Measurements from ENCODE around the gene SCRN1.
A peak's percentile ranks its signal among the peaks of the same experiment; 100 is the strongest.

Gene SCRN1

DNA sequence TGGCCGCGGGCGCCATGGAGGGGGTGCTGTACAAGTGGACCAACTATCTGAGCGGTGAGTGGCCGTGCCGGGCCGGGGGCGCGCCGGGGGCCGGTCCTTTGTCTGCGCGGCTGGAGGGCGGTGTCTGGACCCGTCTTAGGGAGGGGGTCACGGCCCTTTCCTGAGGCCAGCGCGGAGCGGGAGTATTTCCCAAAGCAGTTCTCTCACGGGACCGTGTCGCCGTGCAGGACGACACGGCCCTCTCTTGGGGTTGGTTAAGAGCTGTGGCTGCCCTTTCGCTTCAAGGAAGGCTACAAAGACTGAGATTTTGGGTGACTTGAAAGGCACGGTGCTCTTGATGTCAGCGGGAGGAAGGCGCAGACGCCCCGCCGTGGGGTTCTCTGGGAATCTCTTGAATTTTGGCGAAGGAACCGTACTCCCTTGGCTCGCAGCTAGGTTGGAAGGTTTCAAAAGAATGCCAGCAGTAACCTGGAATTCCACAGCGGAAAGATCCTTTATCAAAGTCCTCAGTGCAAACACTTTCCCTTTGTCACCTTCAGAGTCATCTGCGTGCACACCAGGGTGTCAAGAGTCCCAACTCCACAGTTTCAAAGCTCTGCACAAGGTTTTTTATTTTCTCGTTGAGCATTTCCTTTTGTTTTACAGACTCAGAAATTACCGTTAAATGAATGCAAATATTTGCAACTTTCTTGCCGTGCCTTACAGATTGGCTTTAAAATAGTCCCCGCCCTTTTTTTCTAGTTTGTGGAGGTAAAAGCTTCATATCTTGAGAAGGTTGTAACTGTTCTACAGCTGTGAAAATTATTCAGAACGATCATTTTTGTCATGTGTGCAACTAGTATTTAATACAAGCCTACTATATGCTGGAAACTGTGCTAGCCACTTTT is 39.4 kb upstream of the SCRN1 start:
- peak overlapping the region; percentile 77 for H3K27ac ChIP-seq
- TF ChIP-seq, protein P1, sequence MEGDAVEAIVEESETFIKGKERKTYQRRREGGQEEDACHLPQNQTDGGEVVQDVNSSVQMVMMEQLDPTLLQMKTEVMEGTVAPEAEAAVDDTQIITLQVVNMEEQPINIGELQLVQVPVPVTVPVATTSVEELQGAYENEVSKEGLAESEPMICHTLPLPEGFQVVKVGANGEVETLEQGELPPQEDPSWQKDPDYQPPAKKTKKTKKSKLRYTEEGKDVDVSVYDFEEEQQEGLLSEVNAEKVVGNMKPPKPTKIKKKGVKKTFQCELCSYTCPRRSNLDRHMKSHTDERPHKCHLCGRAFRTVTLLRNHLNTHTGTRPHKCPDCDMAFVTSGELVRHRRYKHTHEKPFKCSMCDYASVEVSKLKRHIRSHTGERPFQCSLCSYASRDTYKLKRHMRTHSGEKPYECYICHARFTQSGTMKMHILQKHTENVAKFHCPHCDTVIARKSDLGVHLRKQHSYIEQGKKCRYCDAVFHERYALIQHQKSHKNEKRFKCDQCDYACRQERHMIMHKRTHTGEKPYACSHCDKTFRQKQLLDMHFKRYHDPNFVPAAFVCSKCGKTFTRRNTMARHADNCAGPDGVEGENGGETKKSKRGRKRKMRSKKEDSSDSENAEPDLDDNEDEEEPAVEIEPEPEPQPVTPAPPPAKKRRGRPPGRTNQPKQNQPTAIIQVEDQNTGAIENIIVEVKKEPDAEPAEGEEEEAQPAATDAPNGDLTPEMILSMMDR (conservative IDR thresholded peaks at IDR 0.05): no peak

DNA sequence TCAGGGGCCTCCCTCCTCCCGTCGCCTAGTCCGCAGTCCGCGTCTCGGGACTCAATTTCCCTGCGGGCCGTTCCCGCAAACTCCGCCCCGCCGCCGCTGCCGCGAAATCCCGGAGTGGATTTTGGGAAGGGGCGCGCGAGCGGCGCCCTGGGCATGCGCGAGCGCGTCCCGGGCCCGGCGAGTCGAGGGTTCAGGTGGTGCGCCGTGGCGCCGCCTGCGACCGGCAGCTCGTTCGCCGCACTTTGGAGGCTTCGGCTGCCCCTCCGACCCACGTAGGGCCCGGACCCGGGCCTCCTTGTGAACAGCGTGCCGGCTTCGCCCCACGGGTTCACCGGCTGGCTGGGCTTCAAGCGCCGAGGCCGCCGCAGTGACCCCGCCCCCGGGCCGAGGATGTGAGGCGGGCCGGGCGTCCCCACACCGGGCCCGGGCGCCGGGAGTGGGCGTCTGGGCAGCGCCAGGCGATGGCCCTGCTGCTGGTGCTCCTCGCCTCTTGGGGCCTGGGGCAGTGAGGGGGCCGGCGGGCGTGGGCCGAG is 38.7 kb upstream of the SCRN1 start, which contains the start of gene PLEKHA8:
TSS of gene PLEKHA8 (plus strand) at position 197 of the 533 bp plus-strand sequence. CDS start 351 bp downstream, outside the sequence.
- peak within 1 kb of the TSS; percentile 77 for H3K27ac ChIP-seq
- TF ChIP-seq, protein P1 (conservative IDR thresholded peaks at IDR 0.05): no peak

- peak overlapping the region; percentile 77 for H3K27ac ChIP-seq
- TF ChIP-seq, protein P1 (conservative IDR thresholded peaks at IDR 0.05): no peak
These were observed 38.2 kb upstream of the SCRN1 start for GRCh38 chr7:30027740-30028215.

DNA sequence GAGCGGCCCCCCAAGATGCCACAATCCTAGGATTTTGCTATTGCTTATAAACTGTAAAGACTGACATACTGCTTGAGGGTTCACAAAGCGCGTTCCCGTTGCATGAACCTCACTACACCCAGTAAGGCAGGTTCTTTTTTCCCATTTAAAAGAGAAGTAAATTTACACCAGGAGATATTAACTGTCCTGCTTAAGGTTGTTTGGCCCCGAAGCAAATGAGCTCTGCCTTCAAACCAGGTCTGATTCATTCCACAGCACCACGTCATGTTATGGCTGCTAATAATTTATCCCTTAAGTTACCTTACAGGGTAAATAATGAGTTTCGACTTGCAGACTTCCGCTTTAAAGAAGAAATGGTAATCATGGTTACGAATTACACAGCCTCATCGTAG is 37.5 kb upstream of the SCRN1 start:
- H3K27ac ChIP-seq: peak overlapping the region; percentile 77
- TF ChIP-seq, protein P1 (conservative IDR thresholded peaks at IDR 0.05): no peak

- peak within 1 kb of the TSS; percentile 77 for H3K27ac ChIP-seq
- TF ChIP-seq, protein P1 (conservative IDR thresholded peaks at IDR 0.05): no peak
These were observed 36.8 kb upstream of the SCRN1 start, which contains the start of gene FKBP14 for GRCh38 chr7:30026229-30027064. TSS of gene FKBP14 (minus strand) at chr7:30026702. CDS start at chr7:30026508, 194 bp downstream.

- H3K27ac ChIP-seq: no peak overlapping the region
- TF ChIP-seq, protein P1 (conservative IDR thresholded peaks at IDR 0.05): no peak
These were observed 33.9 kb upstream of the SCRN1 start for GRCh38 chr7:30023524-30023923.

Measured in VCaP (cell line).